GM18873 (cell line): ENCODE results near the gene PRTG.
"Not testable (repeated sequence)": the region's sequence is repeated elsewhere in the genome, so short reads cannot be mapped to it uniquely, and the experiment has no call there.

ENCODE experiments used
- ATAC-seq: cut with Tn5 transposase; IDR thresholded peaks from one replicate; pipeline ENCODE4 v1.9.1; 2021; ENCODE audit warnings: mild to moderate bottlenecking, moderate library complexity, moderate number of reproducible peaks; ENCODE audit not compliant: unreplicated experiment, low FRiP score

The PRTG gene

DNA sequence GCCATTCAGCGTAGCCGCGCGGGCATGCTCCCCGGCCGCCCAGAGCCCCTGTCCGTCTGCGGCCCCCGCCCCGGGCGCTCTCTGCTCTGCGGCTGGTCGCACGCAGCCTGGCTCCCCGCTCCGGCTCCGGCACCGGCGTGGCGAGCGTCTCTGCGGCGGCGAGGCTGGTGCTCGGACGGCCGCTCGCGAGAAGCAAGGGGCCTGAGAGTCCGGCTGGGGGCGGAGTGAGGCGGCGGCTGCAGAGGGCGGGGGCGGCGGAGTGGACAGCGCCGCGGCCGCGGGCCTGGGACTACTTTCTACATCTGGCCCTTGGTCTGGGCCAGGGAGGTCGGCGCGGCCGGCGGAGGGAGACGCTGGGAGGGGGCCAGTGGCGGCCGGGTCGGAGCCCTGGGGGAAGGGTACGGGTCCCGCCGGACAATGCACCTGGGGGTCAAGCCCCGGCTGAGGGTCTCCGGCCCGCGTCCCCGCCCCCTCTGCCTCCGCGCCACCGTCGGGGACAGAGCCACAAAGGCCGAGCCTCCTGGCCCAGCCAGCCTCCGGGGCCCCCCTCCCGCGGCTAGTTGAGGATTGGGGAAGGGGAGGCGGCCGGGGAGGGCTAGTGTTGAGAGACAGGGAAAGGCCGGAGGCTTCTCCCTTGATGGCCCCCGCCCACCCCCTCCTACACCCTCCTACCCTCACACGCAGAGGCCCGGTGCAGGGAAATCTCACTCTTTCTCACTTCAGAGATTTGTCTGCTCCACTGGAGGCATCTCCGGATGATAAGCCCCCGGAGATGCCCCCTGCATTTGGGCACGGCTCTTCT is at the start of gene PRTG:
PRTG (minus strand) TSS at position 226 of the 802 bp plus-strand sequence; CDS start at position 5, 221 bp downstream.
- ATAC-seq: no peak

GRCh38 chr15:55791551-55792400 is 48.8 kb upstream of the PRTG start:
- no peak for ATAC-seq

DNA sequence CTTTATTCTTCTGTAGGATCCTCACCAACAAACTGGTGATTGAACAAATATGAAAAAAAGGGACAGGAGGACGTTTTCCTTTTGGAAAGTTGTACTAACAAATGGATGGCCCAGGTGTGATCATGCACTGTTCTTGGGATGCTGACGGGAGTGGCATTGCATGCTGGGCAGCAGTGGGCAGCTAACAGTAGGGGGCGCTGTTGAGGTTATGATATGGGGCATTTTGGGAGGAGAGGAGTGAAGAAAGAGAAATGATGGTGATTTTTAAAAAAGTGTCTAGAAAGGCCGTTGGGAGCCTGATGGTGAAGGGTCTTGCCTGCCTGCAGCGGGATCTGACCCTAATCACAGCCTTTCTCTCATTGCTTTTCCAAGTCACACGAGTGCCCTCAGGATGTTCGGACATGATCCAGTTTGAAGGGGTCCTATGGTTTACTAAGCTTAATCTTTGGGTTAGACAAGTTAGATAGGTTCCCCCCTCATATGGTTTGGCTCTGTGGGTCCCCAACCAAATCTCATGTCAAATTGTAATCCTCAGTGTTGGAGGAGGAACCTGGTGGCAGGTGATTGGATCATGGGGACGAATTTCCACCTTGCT is 46.2 kb upstream of the PRTG start:
- ATAC-seq: no peak

DNA sequence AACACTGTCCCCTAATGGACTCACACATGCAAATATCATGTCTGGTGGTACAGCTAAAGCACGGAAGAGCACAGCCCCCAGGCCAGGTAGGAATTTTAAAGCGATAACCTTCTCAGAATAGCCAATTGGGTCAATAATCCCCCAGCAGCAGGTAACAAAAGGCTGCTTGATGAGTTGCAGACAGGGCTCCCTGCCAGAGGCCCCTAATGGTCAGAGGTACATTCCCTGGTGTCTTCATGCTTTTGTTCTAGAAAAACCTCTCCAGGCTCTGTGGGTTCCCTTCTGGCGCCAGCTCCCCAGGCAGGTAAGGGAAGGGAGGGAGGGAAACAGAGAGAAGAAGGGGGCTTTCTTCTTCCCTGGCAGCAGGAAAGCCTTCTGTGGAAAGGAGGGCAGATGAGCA is 43.4 kb upstream of the PRTG start:
- no peak for ATAC-seq

DNA sequence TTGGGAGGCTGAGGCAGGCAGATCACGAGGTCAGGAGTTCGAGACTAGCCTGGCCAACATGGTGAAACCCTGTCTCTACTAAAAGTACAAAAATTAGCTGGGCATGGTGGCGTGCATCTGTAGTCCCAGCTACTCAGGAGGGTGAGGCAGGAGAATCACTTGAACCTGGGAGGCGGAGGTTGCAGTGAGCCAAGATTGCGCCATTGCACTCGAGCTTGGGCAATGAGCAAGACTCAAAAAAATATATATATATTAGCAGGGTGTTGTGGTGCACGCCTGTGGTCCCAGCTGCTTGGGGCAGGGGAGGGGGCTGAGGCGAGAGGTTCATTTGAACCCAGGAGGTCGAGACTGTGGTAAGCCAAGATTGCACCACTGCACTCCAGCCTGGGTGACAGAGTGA is 42.6 kb upstream of the PRTG start:
- not testable (repeated sequence) for ATAC-seq

DNA sequence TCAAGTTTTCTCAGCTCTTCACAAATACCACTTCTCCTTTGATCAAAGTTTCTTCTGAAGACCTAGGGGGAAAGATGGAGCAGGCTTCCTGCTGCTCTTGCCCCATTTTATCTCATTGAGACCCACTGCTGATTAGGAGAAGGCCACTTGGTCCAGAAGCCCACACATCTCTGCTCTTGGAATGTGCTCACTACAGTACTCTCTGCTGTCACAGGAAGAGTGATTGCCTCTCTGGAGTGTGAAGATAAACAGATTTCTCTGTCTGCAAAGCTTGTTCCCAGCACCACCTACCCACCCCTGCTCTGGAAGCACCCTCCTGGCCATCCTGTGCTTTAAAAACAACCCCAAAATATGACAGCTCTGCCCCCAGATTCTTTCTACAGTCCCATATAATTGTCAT is 41.3 kb upstream of the PRTG start:
- ATAC-seq: no peak

DNA sequence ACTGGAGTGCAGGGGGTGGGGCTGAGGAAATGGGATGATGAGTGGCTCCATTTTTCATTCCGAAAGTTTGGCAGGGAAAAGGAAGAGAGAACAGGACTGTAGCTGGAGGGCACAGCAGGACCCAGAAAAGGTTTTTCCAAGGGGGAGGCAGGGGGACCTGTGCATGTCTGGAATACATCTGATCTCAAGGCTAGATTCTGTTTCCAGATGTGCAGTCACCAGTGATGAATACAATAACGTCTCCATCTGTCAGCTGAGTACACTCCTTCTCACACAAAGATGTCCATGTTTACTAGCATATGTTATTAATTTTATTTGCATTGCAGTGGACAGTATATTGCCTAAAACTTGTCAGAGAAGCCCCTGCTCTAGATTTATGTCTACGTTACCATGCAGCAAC is 39.9 kb upstream of the PRTG start:
- ATAC-seq: no peak

DNA sequence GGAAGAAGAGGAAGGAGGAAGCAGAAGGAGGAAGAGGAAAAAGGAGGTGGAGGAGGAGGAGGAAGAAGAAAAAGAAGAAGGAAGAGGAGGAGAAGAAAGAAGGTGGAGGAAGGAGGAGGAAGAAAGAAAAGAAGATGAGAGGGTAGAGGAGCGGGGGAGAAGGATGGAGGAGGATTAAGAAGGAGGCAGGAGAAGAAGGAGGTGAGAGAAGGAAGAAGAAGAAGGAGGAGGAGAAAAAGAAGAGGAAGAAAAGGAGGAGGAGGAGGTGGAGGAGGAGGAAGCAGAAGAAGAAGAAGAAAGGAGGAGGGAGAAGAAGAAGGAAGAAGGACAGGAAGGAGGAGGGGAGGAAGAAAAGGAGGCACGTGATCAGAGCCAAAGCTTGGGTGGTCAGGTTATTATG is 37.3 kb upstream of the PRTG start:
- ATAC-seq: no peak

DNA sequence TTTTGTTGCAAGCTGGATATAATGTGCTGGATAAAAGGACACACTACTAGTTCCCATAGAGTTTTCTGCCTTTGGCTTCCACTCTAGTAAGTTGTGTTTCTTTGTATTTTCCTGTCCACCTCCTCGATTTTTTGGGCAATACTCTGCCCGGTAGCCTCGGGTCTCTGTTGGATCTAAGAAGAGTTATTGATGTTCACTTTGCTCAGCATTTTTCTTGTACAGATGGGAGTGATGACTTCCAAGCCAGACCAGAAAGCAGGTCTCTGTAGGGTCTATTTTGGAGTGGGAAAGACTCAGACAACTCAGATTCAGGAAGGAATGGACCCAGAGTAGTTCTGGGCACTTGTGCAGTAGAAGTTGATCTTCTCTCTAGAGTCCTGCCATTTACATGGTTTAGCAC is 36.0 kb upstream of the PRTG start:
- no peak for ATAC-seq

- ATAC-seq: no peak
These were observed 32.4 kb upstream of the PRTG start for GRCh38 chr15:55775316-55775715.

DNA sequence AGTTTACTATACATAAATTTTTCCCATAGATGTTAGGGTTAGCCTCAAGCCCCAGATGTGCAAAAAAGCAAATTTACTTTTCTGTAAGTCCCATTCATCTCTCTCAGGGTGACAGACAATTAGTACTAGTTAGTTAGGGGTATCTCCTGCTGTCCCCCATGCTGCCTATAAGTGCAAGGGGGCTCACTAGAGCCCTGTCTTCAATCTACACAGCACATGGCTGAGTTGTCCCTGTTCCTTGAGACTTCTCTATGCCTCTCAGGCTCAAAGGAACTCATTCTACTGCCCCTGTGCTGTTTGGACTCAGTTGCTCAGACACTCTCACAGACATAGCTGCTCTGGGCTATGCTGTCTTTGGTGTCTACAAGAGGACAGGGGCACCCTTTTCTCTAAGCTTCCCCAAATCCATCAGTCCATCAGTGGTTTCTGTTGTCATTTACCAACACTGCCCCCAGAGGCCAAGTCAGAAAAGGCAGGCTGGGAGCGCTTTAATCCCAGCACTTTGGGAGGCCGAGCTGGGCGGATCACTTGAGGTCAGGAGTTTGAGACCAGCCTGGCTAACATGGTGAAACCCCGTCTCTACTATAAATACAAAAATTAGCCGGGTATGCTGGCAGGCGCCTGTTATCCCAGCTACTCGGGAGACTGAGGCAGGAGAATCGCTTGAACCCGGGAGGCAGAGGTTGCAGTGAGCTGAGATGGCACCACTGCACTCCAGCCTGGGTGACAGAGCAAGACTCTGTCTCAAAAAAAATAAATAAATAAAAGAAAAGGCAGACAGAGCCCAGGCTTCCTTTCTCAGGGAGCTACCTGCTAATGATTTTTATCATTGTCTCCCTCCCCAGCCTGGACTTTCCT is 31.4 kb upstream of the PRTG start:
- ATAC-seq: no peak

GRCh38 chr15:55770806-55771205 is 27.9 kb upstream of the PRTG start:
- no peak for ATAC-seq

DNA sequence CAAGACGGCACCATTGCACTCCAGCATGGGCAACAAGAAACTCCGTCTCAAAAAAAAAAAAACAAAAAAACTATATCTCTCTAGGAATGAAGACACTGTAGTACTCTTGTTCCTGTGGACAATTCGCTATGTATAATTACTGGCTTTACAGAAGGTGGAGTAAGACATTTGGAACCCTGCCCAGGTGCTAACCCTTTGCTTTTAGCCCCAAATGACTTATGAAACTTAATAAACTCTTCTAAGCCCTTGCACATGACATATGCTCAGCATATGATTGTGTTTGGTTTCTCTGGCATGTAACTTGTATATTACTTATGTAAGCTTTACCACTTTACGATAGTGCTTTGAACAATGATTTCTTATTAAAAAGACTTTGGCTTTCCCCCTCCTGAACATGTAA is 27.3 kb upstream of the PRTG start:
- no peak for ATAC-seq

GRCh38 chr15:55768670-55769185 is 25.8 kb upstream of the PRTG start:
- ATAC-seq: no peak

DNA sequence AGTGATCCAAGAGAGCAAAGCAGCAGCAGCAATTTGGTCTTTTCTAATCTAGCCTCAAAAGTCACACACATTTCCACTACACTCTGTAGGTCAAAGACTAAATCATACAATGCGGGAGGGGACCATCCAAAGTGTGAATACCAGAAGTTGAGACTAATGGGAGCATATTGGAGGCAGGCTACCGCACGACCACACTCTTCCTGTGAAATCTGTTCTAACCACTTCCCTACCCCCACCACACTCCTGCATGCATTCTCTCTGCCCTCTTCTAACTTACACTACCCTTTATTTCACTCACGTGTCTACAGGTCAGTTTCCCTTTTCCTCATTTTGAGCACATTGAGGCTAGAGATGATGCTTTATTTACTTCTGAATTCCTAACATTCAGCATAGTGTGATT is 23.7 kb upstream of the PRTG start:
- ATAC-seq: no peak

- ATAC-seq: no peak
These were observed 21.4 kb upstream of the PRTG start for GRCh38 chr15:55764398-55764797.

DNA sequence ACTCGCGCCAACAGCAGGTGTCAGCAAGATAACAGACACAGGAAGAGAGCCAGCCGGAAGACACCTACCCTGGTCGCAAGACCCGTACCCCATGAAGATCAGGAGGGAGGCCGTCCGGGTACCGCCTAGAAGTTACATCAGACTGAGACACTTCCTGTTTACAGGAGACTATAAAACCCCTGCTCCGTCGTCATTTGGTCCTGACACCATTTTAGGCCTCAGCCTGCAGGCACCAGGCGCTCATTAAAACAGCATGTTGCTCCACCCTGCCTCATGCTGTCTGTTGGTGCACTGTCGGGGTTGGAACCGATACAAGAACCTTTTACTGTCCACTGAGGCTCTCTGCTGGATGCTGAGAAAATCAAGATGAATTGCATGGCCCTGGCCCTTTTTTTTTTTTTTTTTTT is 15.6 kb upstream of the PRTG start:
- ATAC-seq: no peak

DNA sequence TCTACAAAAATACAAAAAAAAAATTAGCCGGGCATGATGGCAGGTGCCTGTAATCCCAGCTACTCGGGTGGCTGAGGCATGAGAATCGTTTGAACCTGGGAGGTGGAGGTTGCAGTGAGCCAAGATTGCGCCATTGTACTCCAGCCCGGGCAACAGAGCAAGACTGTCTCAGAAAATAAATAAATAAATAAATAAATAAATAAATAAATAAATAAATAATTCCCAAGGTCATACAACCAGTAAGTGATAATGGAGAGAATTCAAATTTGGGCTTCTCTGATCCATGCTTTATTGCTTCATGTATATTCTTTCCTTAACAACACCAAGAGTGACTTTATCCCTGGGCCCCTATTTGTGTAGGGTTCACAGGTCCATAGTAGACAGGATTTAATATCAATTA is 10.5 kb upstream of the PRTG start:
- not testable (repeated sequence) for ATAC-seq

- no peak for ATAC-seq
These were observed 7.8 kb upstream of the PRTG start for GRCh38 chr15:55750706-55751105.
